ENCODE measurements around the gene OR6N2. TPM values are rescaled to one million over a fixed set of nuclear protein-coding genes. Genes with fewer than 3 reads are reported as not detected.

OR6N2 gene
- total and polyA plus RNA-seq, 9 of the 15 experiments (the other 6 are each of a cell fraction or from before 2014, with no cell fraction given) = not detected

DNA sequence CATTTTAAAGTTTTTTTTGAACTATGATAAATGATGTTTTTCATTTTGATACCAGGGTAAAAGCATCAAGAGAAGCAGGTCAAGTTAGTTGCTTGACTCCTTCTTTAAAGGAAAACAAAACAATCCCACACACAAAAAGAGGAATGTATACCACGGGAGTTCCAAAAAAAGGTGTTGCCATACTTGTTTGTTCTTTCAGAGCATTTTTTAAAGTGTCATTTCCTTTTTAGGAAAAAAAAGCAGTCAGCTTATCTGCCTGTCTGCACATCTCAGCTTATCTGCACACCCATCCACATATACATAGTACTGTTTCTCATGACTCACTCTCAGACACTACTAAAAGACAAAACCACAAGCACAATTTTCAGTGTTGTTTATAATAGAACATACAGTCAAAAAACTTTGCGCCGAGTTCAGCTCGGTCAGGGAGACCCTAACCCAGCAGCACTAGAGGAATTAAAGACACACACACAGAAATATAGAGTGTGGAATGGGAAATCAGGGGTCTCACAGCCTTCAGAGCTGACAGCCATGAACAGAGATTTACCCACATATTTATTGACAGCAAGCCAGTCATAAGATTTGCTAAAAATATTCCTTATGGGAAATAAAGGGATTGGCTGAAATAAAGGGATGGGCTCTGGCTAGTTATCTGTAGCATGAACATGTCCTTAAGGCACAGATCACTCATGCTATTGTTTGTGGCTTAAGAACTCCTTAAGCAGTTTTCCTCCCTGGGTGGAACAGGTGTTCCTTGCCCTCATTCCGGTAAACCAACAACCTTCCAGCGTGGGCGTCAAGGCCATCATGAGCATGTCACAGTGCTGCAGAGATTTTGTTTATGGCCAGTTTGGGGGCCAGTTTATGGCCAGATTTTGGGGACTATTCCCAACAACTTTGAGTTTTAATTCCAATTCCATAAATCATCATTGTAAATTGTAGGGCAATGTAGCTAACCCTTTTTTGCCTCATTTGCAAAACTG lies 38.7 kb upstream of the OR6N2 start (continued):
- TF ChIP-seq, protein P1, sequence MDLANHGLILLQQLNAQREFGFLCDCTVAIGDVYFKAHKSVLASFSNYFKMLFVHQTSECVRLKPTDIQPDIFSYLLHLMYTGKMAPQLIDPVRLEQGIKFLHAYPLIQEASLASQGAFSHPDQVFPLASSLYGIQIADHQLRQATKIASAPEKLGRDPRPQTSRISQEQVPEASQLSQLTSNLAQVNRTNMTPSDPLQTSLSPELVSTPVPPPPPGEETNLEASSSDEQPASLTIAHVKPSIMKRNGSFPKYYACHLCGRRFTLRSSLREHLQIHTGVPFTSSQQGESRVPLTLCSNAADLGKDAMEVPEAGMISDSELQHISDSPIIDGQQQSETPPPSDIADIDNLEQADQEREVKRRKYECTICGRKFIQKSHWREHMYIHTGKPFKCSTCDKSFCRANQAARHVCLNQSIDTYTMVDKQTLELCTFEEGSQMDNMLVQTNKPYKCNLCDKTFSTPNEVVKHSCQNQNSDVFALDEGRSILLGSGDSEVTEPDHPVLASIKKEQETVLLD (IDR thresholded peaks at IDR 0.05) = 0 out of 2 replicates have a peak, but pooled peaks have one; percentile 29
- TF ChIP-seq, protein P2, sequence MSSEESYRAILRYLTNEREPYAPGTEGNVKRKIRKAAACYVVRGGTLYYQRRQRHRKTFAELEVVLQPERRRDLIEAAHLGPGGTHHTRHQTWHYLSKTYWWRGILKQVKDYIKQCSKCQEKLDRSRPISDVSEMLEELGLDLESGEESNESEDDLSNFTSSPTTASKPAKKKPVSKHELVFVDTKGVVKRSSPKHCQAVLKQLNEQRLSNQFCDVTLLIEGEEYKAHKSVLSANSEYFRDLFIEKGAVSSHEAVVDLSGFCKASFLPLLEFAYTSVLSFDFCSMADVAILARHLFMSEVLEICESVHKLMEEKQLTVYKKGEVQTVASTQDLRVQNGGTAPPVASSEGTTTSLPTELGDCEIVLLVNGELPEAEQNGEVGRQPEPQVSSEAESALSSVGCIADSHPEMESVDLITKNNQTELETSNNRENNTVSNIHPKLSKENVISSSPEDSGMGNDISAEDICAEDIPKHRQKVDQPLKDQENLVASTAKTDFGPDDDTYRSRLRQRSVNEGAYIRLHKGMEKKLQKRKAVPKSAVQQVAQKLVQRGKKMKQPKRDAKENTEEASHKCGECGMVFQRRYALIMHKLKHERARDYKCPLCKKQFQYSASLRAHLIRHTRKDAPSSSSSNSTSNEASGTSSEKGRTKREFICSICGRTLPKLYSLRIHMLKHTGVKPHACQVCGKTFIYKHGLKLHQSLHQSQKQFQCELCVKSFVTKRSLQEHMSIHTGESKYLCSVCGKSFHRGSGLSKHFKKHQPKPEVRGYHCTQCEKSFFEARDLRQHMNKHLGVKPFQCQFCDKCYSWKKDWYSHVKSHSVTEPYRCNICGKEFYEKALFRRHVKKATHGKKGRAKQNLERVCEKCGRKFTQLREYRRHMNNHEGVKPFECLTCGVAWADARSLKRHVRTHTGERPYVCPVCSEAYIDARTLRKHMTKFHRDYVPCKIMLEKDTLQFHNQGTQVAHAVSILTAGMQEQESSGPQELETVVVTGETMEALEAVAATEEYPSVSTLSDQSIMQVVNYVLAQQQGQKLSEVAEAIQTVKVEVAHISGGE (CRISPR knock-in tag; IDR thresholded peaks at IDR 0.05) = peak in 1 of 3 experiments; percentile 61; a peak in 2 of 6 replicates
- TF ChIP-seq NCOA1 (IDR thresholded peaks at IDR 0.05; ENCODE audit: low read depth) (peak; percentile 75), POLR3G (IDR thresholded peaks at IDR 0.05; ENCODE audit: extremely low read depth, insufficient read length, insufficient replicate concordance) (no peak), MBD2 (IDR thresholded peaks at IDR 0.05; ENCODE audit: borderline replicate concordance, low read depth) (peak; percentile 55; the same call in 1 of the 2 replicates), CHD2 (IDR thresholded peaks at IDR 0.05; ENCODE audit: low read depth, low read length) (no peak), MAFF (IDR thresholded peaks at IDR 0.05; ENCODE audit: low read length) (peak; percentile 67), RBM25 (IDR thresholded peaks at IDR 0.05; ENCODE audit: low read depth, low read length, severe bottlenecking) (no peak), NCOA2 (IDR thresholded peaks at IDR 0.05; ENCODE audit: partially characterized antibody in 2 of 2) (peak in 1 of 2 experiments; percentile 44), CHCHD3 (CRISPR knock-in tag; IDR thresholded peaks at IDR 0.05) (no peak), ZNF316 (IDR thresholded peaks at IDR 0.05) (peak; percentile 91), ZEB2 (IDR thresholded peaks at IDR 0.05) (peak; percentile 84), TCF3 (CRISPR knock-in tag; IDR thresholded peaks at IDR 0.05) (peak; percentile 90), XRCC4 (IDR thresholded peaks at IDR 0.05; ENCODE audit: extremely low read depth, insufficient read depth, insufficient read length) (no peak), ZFP1 (CRISPR knock-in tag; IDR thresholded peaks at IDR 0.05) (no peak), ZNF253 (CRISPR knock-in tag; conservative IDR thresholded peaks at IDR 0.05) (no peak), NBN (IDR thresholded peaks at IDR 0.05; ENCODE audit: low read depth) (peak; percentile 79), POLR2H (tag; IDR thresholded peaks at IDR 0.05; ENCODE audit: low read depth) (peak; percentile 46; the same call in 1 of the 2 replicates)
- TF ChIP-seq, protein P3, sequence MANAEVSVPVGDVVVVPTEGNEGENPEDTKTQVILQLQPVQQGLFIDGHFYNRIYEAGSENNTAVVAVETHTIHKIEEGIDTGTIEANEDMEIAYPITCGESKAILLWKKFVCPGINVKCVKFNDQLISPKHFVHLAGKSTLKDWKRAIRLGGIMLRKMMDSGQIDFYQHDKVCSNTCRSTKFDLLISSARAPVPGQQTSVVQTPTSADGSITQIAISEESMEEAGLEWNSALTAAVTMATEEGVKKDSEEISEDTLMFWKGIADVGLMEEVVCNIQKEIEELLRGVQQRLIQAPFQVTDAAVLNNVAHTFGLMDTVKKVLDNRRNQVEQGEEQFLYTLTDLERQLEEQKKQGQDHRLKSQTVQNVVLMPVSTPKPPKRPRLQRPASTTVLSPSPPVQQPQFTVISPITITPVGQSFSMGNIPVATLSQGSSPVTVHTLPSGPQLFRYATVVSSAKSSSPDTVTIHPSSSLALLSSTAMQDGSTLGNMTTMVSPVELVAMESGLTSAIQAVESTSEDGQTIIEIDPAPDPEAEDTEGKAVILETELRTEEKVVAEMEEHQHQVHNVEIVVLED (CRISPR knock-in tag; IDR thresholded peaks at IDR 0.05) = peak; percentile 35; the same call in 1 of the 2 replicates
- TF ChIP-seq, protein P4, sequence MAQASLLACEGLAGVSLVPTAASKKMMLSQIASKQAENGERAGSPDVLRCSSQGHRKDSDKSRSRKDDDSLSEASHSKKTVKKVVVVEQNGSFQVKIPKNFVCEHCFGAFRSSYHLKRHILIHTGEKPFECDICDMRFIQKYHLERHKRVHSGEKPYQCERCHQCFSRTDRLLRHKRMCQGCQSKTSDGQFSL (CRISPR knock-in tag; IDR thresholded peaks at IDR 0.05) = no peak
- TF ChIP-seq, protein P4 (tag; IDR thresholded peaks at IDR 0.05) = no peak

Data from K562 (cell line).